NCI-H345 treated with DMSO at 0.1 percent for 48 hours (cell line): Measurements from ENCODE around the gene TMEM222.
A peak's percentile ranks its signal among the peaks of the same experiment; 100 is the strongest.

Source experiments
- DNase-seq: peaks from one replicate; lab custom pipeline; 2025; ENCODE audit not compliant: unreplicated experiment; lab: John Stamatoyannopoulos, UW

Gene TMEM222

GRCh38 chr1:27358038-27358927 is 36.3 kb downstream of the TMEM222 start:
- DNase-seq = no peak

- DNase-seq = no peak
These were observed 37.0 kb downstream of the TMEM222 start for GRCh38 chr1:27358928-27359313.

- no peak for DNase-seq
These were observed 37.8 kb downstream of the TMEM222 start for GRCh38 chr1:27359822-27360158.

DNA sequence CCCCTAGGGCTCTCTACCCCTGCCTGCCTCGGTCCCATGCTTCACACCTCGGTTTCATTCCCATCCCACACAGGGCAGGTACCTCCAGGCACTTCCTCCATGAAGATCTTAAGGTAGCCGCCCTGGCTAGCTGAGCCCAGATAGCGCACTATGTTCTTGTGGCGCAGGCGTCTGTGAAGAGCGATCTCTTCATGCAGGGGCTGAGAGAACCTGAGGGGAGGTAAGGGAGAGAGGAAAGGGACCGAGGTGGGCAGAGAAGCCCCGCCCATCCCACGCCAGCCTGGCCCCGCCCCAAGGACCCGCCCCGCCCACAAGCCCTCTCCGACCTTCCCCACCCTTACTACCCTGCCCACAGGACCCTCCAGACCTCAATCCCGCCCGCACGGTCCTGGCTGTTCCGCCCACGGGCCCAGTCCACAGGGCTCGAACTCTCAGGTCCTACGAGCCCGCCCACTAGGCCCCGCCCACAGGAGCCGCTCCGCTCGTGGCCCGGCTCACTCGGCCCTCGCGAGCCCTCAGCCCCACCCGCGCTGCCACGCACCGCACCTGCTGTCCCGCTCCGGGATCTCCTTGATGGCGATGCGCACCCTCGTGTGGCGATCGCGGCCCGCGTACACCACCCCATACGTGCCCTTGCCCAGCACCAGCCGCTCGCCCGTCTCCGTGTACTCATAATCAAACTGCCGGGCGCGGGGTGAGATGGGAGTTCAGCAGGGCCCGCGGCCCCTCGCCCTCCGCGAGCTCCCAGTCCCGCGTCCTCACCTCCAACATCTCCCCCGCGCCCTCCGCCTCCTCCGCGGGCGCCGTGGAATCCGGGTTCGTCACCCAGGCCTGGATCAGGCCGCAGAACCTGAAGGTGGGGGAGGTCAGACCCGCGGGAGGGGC is 38.4 kb downstream of the TMEM222 start:
- DNase-seq = no peak

DNA sequence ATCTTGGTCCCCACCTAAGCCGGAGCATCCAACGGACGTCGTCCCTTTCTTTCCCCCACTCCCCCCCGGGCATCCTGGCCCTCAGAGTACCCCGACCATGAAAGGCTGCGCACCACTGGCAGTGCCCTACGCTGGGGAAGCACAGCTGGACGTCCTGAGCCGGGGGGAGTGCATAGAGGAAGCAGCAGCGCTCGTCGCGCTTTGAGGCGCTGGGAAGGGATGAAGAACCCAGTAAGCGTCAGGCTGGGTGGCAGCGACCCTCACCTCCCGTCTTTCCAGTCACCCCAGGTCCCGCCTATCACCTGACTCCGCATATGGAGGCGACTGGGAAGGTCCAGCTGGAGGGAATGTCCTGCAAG is 39.1 kb downstream of the TMEM222 start:
- no peak for DNase-seq

DNA sequence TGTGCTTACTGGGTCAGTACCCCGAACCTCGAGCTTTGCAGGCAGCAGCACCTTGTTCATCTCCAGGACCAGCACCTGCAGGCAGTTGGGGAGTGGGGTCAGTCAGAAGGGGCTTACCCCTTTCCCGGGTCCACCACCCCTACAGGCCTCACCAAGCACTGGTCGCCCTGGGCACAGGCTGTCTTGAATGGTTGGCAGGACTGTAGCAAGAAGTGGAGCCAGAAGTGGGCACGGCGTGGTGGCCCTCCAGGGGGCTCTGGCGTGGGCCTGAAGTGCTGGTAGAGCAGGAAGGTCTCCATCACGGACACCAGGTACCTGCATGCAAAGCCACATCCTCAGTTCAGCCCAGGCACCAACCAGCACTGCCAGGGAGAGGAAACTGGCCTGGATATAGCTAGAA is 39.6 kb downstream of the TMEM222 start:
- no peak for DNase-seq

- DNase-seq = no peak
These were observed 42.1 kb downstream of the TMEM222 start for GRCh38 chr1:27363766-27364695.

GRCh38 chr1:27364696-27365371 is 42.9 kb downstream of the TMEM222 start:
- DNase-seq = no peak

DNA sequence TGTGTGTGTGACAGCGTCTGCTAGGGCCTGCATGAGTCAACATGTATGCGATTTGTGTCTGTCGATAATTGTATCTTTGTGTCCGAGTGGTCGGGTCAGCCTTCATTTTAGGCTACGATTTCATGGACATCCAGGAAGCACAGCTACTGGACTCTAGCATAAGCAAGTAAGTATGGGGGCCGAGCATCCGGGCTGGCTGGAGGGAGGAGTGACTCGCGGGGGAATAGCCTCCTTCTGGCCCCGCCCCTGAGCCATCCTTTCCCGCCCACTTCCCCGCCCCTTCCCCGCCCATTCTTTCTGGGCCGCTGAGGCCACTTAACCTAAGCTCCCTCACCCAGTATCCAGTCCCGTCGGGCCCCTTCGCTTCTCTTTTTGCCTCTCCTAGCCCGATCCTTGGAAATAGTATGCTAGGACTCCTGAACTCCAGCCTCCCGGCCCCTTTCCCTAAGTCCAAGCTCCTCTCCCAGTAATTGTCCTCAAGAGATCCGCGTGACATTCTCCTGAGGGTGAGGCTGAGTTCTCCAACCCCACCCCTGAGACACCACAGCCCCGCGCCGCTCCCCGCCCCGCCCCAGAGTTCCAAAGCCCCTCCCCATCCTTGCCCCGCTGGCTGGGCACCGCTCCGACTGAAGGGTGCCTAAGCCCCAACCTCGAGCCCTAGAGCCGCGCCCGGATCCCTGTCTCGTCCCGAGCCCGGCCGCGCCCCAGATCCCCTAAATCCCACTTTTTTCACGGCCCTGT is 43.6 kb downstream of the TMEM222 start:
- peak; percentile 89 for DNase-seq

- peak; percentile 73 for DNase-seq
These were observed 44.1 kb downstream of the TMEM222 start for GRCh38 chr1:27366113-27366410.

GRCh38 chr1:27366411-27367159 is 44.6 kb downstream of the TMEM222 start, which contains the start of gene MAP3K6:
Gene MAP3K6, minus strand, starts transcription at chr1:27366961. Its CDS starts 364 bp downstream, at chr1:27366597.
- DNase-seq = peak; percentile 62

- DNase-seq = no peak
These were observed 45.2 kb downstream of the TMEM222 start for GRCh38 chr1:27367160-27367650.

DNA sequence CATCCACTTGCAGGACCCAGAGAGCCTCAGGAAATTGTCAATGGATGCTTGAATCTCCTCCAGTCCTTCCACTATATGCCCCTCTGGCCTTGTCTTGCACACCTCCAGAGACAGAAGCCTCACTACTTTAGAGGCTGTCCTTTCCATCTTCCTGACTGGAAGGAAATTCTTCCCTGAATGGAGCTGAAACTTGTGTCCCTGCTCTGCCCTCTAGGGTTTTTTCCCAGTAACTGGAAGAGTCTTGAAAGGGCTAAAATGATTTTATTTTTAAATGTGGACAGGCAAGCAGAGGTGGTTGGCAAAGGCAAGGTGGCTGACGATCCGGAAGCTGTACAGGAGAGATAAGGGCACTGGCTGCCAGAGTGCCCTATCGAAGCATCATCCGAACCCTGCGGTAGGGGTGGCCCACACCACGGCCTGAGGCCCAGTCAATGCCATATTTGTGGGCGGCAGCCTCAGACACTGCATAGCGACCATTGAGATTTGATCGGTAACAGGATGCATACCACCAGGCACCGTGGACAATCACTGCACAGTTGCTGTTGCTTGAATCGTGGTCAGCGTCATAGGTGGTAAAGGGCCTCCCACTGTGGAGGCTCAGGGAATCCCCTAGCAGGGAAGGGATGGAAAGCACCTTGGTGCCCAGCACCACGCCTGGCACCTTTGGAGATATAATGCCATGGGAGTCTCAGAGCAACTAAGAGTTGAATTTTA is 47.1 kb downstream of the TMEM222 start:
- DNase-seq = no peak

DNA sequence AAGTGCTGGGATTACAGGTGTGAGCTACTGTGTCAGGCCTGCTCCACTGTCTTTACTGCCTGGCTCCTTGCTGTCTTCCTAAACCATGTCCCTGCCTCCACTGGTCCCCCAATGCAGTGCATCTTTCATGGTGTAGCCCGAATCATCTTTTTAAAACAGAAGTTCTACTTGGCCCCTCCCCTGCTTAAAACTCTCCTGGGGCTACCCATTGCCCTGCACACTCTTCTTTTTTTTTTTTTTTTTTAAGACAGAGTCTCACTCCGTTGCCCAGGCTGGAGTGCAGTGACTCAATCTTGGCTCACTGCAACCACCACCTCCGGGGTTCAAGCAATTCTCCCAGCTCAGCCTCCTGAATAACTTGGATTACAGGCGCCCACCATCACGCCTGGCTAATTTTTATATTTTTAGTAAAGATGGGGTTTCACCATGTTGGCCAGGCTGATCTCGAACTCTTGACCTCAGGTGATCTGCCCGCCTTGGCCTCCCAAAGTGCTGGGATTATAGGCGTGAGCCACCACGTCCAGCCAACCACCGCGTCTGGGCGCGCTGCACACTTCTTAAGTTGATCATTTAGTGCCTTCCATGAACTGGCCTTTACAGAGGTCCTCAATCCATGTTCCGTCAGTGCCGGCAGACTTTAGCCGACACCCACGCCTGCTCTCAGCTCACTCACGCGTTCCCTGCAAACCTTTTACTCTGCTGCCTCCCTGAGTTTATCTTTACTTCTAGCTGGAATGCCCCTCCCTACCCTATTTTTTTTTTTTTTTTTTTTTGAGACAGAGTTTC is 50.3 kb downstream of the TMEM222 start:
- DNase-seq = no peak

GRCh38 chr1:27372808-27373690 is 51.1 kb downstream of the TMEM222 start:
- DNase-seq = no peak

DNA sequence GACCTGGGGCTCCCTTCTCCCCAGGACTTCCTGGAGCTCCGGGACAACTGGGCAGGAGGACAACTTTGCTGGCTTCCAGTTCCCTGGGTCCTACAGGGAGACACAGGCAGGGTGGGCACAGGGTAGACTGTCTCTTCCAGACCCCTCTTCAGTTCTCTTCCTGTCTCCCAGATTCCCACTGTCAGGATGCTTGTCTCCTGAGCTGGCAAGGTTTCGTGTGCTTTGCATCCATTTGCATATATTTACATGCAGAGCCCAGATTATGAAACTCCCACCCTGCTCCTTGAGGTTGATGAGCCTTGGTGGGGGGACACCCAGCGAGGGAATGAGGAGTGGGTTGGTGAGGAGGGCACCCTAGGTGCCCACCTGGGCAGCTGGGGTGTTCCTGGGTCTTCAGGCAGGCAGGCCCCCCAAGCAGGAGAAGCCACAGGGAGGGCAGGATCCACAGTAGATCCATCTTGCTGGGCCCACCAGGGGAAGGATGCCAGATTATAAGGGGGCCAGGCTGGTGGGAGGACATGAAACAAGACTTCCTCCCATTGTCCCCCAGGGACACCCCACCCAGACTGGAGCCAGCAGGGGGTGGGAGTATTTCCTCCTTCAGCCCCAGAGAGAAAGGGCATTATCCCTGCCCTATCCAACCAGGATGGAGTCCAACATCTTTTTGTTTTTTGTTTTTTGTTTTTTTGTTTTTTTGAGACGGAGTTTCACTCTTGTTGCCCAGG is 52.6 kb downstream of the TMEM222 start, which contains the start of gene FCN3:
FCN3 (minus strand) TSS at position 463 of the 725 bp plus-strand sequence; CDS start at position 457, 6 bp downstream.
- no peak for DNase-seq
